ENCODE measurements around the gene ZNF536.

The ZNF536 gene

GRCh38 chr19:30364866-30365800 lies 7.1 kb upstream of the ZNF536 start:
- no peak for DNase-seq

- no peak for DNase-seq
Observed at GRCh38 chr19:30366282-30366681, 5.9 kb upstream of the ZNF536 start.

GRCh38 chr19:30367006-30367405 lies 5.2 kb upstream of the ZNF536 start:
- no peak for DNase-seq

- no peak for DNase-seq
Observed at GRCh38 chr19:30367421-30367820, 4.8 kb upstream of the ZNF536 start.

- DNase-seq, result no peak
Observed at GRCh38 chr19:30369833-30370232, 2.4 kb upstream of the ZNF536 start.

- no peak for DNase-seq
Observed at GRCh38 chr19:30371161-30371836, 885 bp upstream of the ZNF536 start.

GRCh38 chr19:30373593-30373992 lies 1.4 kb downstream of the ZNF536 start:
- no peak for DNase-seq

GRCh38 chr19:30374539-30374864 lies 2.3 kb downstream of the ZNF536 start:
- DNase-seq, result no peak

- no peak for DNase-seq
Observed at GRCh38 chr19:30374865-30375552, 2.8 kb downstream of the ZNF536 start.

GRCh38 chr19:30375553-30376031 lies 3.4 kb downstream of the ZNF536 start:
- no peak for DNase-seq

- no peak for DNase-seq
Observed at GRCh38 chr19:30376272-30376671, 4.1 kb downstream of the ZNF536 start.

- no peak for DNase-seq
Observed at GRCh38 chr19:30376826-30377425, 4.7 kb downstream of the ZNF536 start.

- no peak for DNase-seq
Observed at GRCh38 chr19:30378701-30379100, 6.5 kb downstream of the ZNF536 start.

GRCh38 chr19:30379841-30380610 lies 7.8 kb downstream of the ZNF536 start:
- DNase-seq, result no peak

GRCh38 chr19:30381366-30381765 lies 9.2 kb downstream of the ZNF536 start:
- DNase-seq, result no peak

GRCh38 chr19:30385174-30385573 lies 13.0 kb downstream of the ZNF536 start:
- no peak for DNase-seq

- DNase-seq, result no peak
Observed at GRCh38 chr19:30385666-30386065, 13.5 kb downstream of the ZNF536 start.

GRCh38 chr19:30386551-30387143 lies 14.5 kb downstream of the ZNF536 start:
- no peak for DNase-seq

- DNase-seq, result no peak
Observed at GRCh38 chr19:30387311-30388115, 15.3 kb downstream of the ZNF536 start.

- no peak for DNase-seq
Observed at GRCh38 chr19:30388327-30388726, 16.1 kb downstream of the ZNF536 start.

GRCh38 chr19:30388819-30389218 lies 16.6 kb downstream of the ZNF536 start:
- no peak for DNase-seq

Measured in SHP77 treated with DMSO at 0.1 percent for 48 hours (cell line).